BJ (cell line): ENCODE data around the gene CHRNE. TPM values are rescaled to one million over a fixed set of nuclear protein-coding genes. Genes with fewer than 3 reads are reported as not detected.

Experiments used
- CTCF ChIA-PET: fragments of 350-600 bp; formaldehyde crosslinking; extraction: SDS; loops from one replicate; lab custom pipeline; 2021; ENCODE audit warnings: antibody characterized with exemption, inconsistent platforms; lab: Yijun Ruan, JAX
- POLR2A ChIA-PET: fragments of 300-600 bp; sonication (Branson Sonifier 250); formaldehyde crosslinking; extraction: SDS; loops from one replicate; lab custom pipeline; 2021; ENCODE audit warnings: antibody characterized with exemption; lab: Charles Lee
- DNase-seq: peaks from one replicate; pipeline ENCODE4 v3.0.0-alpha.2; 2011; ENCODE audit warnings: low read depth
- H3K27me3 ChIP-seq: 2 replicates; pipeline ENCODE4 v1.6.0; 2011; ENCODE audit warnings: low read length; ENCODE audit not compliant: control insufficient read depth, insufficient read depth
- H3K36me3 ChIP-seq: 2 replicates; pipeline ENCODE4 v1.5.1; 2011; ENCODE audit warnings: low read length; ENCODE audit not compliant: control insufficient read depth, insufficient read depth
- H3K4me3 ChIP-seq: 2 replicates; pipeline ENCODE4 v1.5.1; 2011; ENCODE audit warnings: low read depth, mild to moderate bottlenecking, control low read depth, low read length
- CTCF ChIP-seq: IDR thresholded peaks from 2 replicates; pipeline ENCODE4 v1.5.1; 2011; ENCODE audit warnings: low read depth, mild to moderate bottlenecking, control low read depth, inconsistent platforms, low read length, moderate library complexity; ENCODE audit not compliant: insufficient read depth
- polyA plus RNA-seq: library from polyadenylated mRNA; depleted of rRNA; stranded (reverse); fragments of >200 nt; gene quantifications from 2 replicates; pipeline ENCODE4 v1.2.3, GENCODE V29; 2011

CHRNE gene
- polyA plus RNA-seq, 1 experiment, result 0.36 TPM

GRCh38 chr17:4902540-4902939 lies 358 bp downstream of the CHRNE start:
- no peak for DNase-seq
- Histone ChIP-seq H3K27me3 (no peaks in the 10 kb centered on the region), H3K4me3 (no peak overlapping the region), H3K36me3 (no peaks in the 10 kb centered on the region)
- ChIA-PET POLR2A (no interaction called here), CTCF (interaction anchor here (0.7 to 2.8 kb wide), 10 partner anchors 13 to 251 kb away, joined by 3 to 11 read pairs (median 4); partner anchors contain the start of genes ARRB2, MED11 and VMO1)
- no peak for TF ChIP-seq CTCF

- DNase-seq, result no peak
- H3K4me3 ChIP-seq, result no peak overlapping the region
- ChIA-PET POLR2A (no interaction called here), CTCF (interaction anchor here (1.0 to 3.6 kb wide), 6 partner anchors 112 to 335 kb away, joined by 3 to 11 read pairs (median 6); partner anchors contain the start of genes ARRB2, MED11 and VMO1)
- no peaks in the 10 kb centered on the region for H3K27me3 ChIP-seq
- peaks cover 2% of the 10 kb centered on the region for H3K36me3 ChIP-seq
- TF ChIP-seq CTCF, result no peak
Observed at GRCh38 chr17:4901648-4902344, 1.1 kb downstream of the CHRNE start.

GRCh38 chr17:4901108-4901647 lies 1.7 kb downstream of the CHRNE start:
- TF ChIP-seq CTCF, result no peak
- DNase-seq, result no peak
- ChIA-PET CTCF (interaction anchor here (1.0 to 3.6 kb wide), 3 partner anchors 111 to 335 kb away, joined by 3 to 11 read pairs (median 7); partner anchors contain the start of gene MED11), POLR2A (no interaction called here)
- peaks cover 8% of the 10 kb centered on the region for H3K36me3 ChIP-seq
- H3K27me3 ChIP-seq, result no peaks in the 10 kb centered on the region
- no peak overlapping the region for H3K4me3 ChIP-seq

GRCh38 chr17:4900231-4901107 lies 2.4 kb downstream of the CHRNE start:
- DNase-seq, result no peak
- peak overlapping the region; percentile 59 for H3K4me3 ChIP-seq
- ChIA-PET POLR2A (no interaction called here), CTCF (interaction anchor here (0.9 to 3.6 kb wide), 10 partner anchors 8 to 334 kb away, joined by 3 to 21 read pairs (median 6); partner anchors contain the start of gene GLTPD2)
- no peak for TF ChIP-seq CTCF
- peaks cover 10% of the 10 kb centered on the region for H3K36me3 ChIP-seq
- H3K27me3 ChIP-seq, result no peaks in the 10 kb centered on the region
